HG02798 (cell line): ENCODE results near the gene GRAMD1B.

Experiments
- ATAC-seq: cut with Tn5 transposase; IDR thresholded peaks from one replicate; pipeline ENCODE4 v1.9.1; 2021; ENCODE audit warnings: mild to moderate bottlenecking; ENCODE audit not compliant: unreplicated experiment, poor library complexity

GRAMD1B gene

DNA sequence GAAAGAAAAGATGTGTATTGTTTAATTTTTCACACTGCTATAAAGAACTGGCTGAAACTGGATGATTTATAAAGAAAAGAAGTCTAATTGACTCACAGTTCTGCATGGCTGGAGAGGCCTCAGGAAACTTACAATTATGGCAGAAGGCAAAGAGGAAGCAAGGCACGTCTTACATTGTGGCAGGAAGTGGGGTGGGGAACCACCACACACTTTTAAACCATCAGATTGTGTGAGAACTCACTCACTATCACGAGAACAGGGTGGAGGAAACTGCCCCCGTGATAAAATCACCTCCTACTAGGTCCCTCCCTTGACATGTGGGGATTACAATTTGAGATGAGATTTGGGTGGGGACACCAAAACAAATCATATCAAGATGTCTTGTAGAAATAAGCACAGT is 229.9 kb downstream of the GRAMD1B start:
- ATAC-seq = peak; percentile 41

DNA sequence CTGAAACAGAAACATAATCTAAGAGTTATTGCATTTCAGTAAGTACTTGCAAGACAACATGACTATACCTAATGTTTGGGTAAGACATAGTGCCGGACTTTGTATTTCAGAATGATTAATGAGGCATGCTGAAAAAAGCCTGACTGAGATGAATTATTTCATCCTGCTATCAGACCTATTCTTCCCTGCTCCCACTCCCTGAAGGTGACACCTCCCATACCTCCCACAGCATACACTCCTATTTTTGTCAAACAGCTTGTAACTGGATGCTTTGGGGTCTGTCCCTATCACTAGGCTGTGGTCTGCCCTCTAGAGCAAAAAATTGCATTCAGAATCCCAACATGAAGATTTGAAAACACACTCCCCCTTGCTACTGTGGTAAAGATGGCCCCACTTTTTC is 235.2 kb downstream of the GRAMD1B start:
- ATAC-seq = no peak

DNA sequence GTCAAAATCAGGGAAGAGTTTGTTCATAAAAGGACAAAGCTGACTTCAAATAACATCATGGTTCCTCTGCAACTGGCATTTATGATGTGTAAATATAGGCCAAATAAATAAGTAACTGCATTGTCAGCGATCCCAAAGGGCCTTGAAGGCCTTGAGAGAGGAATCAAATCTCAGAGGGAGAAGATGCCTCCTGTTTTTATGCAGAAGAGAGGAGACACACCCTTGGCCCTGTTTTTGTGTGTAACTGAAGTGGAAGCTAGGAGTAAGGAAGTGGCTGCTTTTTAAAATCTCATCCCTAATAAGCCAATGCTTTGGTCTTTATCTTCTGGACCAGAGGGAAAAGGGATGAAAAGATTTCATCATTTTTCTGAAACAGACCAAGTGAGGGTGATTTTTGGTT is 240.0 kb downstream of the GRAMD1B start:
- no peak for ATAC-seq

DNA sequence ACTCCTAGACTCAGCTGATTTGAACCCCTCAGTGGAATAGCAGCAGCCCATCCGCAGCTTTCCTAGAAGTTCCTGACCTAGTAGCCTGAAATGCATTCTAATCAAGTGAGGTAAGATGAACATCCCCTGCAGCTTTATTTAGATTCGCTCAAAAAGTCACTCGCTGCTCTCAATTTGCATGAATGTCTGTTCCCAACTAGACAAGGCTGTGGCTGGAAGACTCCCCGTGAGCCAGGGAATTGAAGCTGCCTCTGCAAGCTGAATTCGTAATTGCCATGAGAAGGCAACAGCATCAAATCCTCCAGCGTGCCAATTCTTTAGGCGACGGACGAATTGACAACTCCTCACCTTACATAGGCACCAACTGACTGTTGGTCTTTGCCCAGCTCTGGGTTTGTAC is 241.5 kb downstream of the GRAMD1B start:
- ATAC-seq = no peak

DNA sequence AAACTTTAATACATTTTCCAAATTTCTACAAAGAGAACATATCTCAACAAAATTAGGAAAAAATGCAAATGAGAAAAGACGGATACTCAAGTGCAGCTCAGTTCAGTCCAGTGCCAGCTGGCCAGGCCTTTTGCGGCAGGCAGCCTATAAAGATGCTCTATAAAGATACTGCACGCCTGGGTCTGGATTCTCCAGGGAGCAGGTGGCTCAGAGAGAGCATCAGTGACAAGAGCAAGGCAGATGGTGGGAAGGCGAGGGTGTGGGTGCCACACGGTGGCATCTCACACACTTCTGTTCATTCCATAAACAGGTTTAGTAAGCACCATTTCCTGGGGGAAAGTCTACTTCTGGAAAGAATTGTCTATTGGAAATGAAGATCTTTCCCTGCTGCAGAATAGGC is 242.5 kb downstream of the GRAMD1B start:
- ATAC-seq = no peak

DNA sequence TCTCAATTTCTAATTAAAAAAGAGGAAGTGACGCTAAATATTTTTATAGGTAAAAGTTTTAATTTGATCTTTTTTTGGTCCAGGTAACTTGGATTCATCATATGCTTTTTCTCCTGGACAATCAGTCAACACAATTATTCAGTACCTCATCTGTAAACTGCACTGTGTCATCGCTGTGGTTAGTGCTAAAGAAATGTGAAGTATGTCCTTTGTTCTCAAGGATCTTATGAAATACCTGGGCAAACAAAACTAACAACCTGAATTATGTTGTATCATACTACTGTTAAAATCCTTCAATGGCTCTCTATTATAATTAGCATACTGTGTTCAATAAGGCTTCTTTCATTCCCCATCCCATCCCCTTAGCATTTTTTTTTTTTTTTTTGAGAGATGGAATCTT is 244.2 kb downstream of the GRAMD1B start:
- no peak for ATAC-seq
